Psoas muscle (tissue), 8 donors: ENCODE results near the gene WNT8A. TPM values are rescaled to one million over a fixed set of nuclear protein-coding genes. Genes with fewer than 3 reads are reported as not detected.
A peak's percentile ranks its signal among the peaks of the same experiment; 100 is the strongest.
"Not testable (repeated sequence)": the region's sequence is repeated elsewhere in the genome, so short reads cannot be mapped to it uniquely, and the experiment has no call there.

Source experiments
- ATAC-seq, 4 donors: fragments of 200-7000 bp; cut with Tn5 transposase; one replicate each; pipeline ENCODE4 v1.9.1; 2020; ENCODE audit warnings: moderate library complexity in 3 of 4, mild to moderate bottlenecking in 2 of 4
- DNase-seq, 2 donors: peaks; one replicate each; pipeline ENCODE4 v3.0.0-alpha.2; 2020
- H3K27ac ChIP-seq: fragments of 200-600 bp; one replicate; pipeline ENCODE4 v1.8.0; 2022
- H3K27me3 ChIP-seq, 3 donors: fragments of 200-600 bp in 1 of 3; one replicate each; pipeline versions ENCODE4 v1.6.1 to v1.8.0; 2013 to 2022; ENCODE audit warnings: low read length in 2 of 3, mild to moderate bottlenecking in 2 of 3, moderate library complexity in 1 of 3; ENCODE audit not compliant: insufficient read depth in 3 of 3
- H3K36me3 ChIP-seq, 2 donors: fragments of 200-600 bp in 1 of 2; one replicate each; pipeline versions ENCODE4 v1.6.1 to v1.8.0; 2013 to 2022; ENCODE audit warnings: low read depth in 1 of 2, mild to moderate bottlenecking in 1 of 2, moderate library complexity in 1 of 2; ENCODE audit not compliant: insufficient read depth in 1 of 2
- H3K4me1 ChIP-seq: fragments of 200-600 bp; one replicate; pipeline ENCODE4 v1.8.0; 2022
- H3K4me3 ChIP-seq: fragments of 200-600 bp; one replicate; pipeline ENCODE4 v1.8.0; 2022; ENCODE audit warnings: mild to moderate bottlenecking
- H3K9me3 ChIP-seq: fragments of 200-600 bp; one replicate; pipeline ENCODE4 v1.8.0; 2022
- WGBS, 3 donors: extraction: QIAGEN DNeasy Blood & Tissue Kit; methylation state at CpG; one replicate each; pipeline versions ENCODE4 v1.1.6 to v1.1.7; 2013; 5-methylcytosine and 5-hydroxymethylcytosine counted together
- intact Hi-C, 2 donors: fragments of 100-400 bp; cut with DNase I; formaldehyde crosslinking; loops; one replicate each; pipeline versions ENCODE4 v1.11.0 to v1.14.2; 2022
- polyA plus RNA-seq, 3 donors: library from polyadenylated mRNA; stranded (reverse); fragments of 200-250 nt; gene quantifications; one replicate each; pipeline ENCODE4 v1.2.3, GENCODE V29; 2013
- total RNA-seq, 4 donors: library from RNA; stranded (reverse); fragmentation: NEBNext Ultra II Directional in 2 of 4; extraction: Animal tissue kit (Norgen Biotek cat#: 25700) in 2 of 4; gene quantifications; one replicate each; pipeline versions ENCODE4 v1.2.1 to v1.2.4, GENCODE V29; 2021 to 2023
- TF ChIP-seq, protein P1 (sequence below): fragments of 200-600 bp; IDR thresholded peaks from one replicate; pipeline ENCODE4 v1.8.0; 2022; ENCODE audit warnings: antibody characterized with exemption
- donor health status: healthy with polysubstance abuse.
- donor health status: DM: no; HTN: no; CAD: no; lungs with moderate emphysema.
- donor health status: Bipolar disorder and iron deficiency.
- donor health status: healthy.
- donor health status: DM: yes; HTN: yes; CAD: no.
- donor health status: DM: no; HTN: no; CAD: no.
- donor health status: DM: no; HTN: no; CAD: no.
- donor health status: DM: yes; HTN: yes; CAD: no.

The WNT8A gene
- total and polyA plus RNA-seq, 7 donors, result not detected

- Histone ChIP-seq H3K27ac (no peak overlapping the region), H3K36me3 (no peaks in the 10 kb centered on the region), H3K4me3 (no peak overlapping the region), H3K9me3 (no peaks in the 10 kb centered on the region), H3K4me1 (no peaks in the 10 kb centered on the region), H3K27me3 (no peaks in the 10 kb centered on the region)
- ATAC-seq (no peak), DNase-seq (no peak)
- TF ChIP-seq, protein P1, sequence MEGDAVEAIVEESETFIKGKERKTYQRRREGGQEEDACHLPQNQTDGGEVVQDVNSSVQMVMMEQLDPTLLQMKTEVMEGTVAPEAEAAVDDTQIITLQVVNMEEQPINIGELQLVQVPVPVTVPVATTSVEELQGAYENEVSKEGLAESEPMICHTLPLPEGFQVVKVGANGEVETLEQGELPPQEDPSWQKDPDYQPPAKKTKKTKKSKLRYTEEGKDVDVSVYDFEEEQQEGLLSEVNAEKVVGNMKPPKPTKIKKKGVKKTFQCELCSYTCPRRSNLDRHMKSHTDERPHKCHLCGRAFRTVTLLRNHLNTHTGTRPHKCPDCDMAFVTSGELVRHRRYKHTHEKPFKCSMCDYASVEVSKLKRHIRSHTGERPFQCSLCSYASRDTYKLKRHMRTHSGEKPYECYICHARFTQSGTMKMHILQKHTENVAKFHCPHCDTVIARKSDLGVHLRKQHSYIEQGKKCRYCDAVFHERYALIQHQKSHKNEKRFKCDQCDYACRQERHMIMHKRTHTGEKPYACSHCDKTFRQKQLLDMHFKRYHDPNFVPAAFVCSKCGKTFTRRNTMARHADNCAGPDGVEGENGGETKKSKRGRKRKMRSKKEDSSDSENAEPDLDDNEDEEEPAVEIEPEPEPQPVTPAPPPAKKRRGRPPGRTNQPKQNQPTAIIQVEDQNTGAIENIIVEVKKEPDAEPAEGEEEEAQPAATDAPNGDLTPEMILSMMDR, result no peak
- 78 to 85% (median 80%) methylated on average over 8 of the region's 8 CpGs for WGBS, 3 donors
- intact Hi-C loops, result loop anchor here (2.0 kb wide), 1 partner anchor 31 kb away; no protein-coding TSS in a partner anchor
These were observed 15.9 kb upstream of the WNT8A start for GRCh38 chr5:138067945-138068344.

- DNase-seq (peak; percentile 65 to 77), ATAC-seq (peak in 3 of 4 donors; percentile 67 to 85 (median 72))
- no peaks in the 10 kb centered on the region for H3K4me1 ChIP-seq
- no peak overlapping the region for H3K27ac ChIP-seq
- H3K9me3 ChIP-seq, result no peaks in the 10 kb centered on the region
- H3K36me3 ChIP-seq, result no peaks in the 10 kb centered on the region
- intact Hi-C loops, result loop anchor here (2.0 kb wide), 1 partner anchor 32 kb away; no protein-coding TSS in a partner anchor
- WGBS, 3 donors, result 25 to 30% (median 25%) methylated on average over 6 of the region's 6 CpGs
- no peak overlapping the region for H3K4me3 ChIP-seq
- TF ChIP-seq, protein P1, result peak; percentile 68
- H3K27me3 ChIP-seq, result no peaks in the 10 kb centered on the region
These were observed 14.9 kb upstream of the WNT8A start for GRCh38 chr5:138068742-138069600.

GRCh38 chr5:138070026-138070425 lies 13.8 kb upstream of the WNT8A start:
- DNase-seq, H3K4me3 ChIP-seq, H3K36me3 ChIP-seq, H3K9me3 ChIP-seq, ATAC-seq, H3K27ac ChIP-seq, intact Hi-C loops, H3K4me1 ChIP-seq, H3K27me3 ChIP-seq: not testable (repeated sequence)
- WGBS, 3 donors, result 89 to 92% (median 91%) methylated on average over 23 to 31 of the region's 32 CpGs

DNA sequence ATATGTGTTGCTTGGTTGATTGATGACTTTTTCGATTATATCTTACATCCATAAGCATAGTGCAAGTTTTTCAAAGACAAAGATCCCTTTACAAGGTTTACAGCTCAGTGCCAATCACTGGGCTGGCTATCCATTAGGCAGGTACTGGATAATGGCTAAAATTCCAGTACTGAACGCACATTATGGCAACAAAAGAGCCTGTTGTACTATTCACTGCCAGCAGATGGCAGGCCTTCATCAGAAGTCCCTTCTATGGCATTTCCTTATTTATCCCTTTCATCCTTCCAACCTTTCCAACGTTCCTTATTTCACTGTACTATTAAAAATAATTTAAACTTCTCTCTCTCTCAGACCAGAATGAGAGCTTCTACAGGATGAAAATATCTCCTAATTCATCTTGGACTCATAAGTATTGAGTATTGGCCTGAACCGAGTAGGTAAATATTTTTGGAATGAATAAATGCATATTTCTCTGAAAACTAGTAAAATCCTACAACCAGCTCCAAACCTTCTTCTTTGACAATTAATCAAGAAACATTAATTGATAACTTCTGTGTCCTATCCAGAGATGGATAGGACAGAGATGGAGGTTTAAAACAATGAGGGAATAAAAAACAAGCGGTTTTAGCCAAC lies 6.7 kb upstream of the WNT8A start:
- no peaks in the 10 kb centered on the region for H3K27me3 ChIP-seq
- no peak overlapping the region for H3K27ac ChIP-seq
- intact Hi-C loops, result loop anchor here in 1 of 2 donors (2.0 kb wide), 1 partner anchor 54 kb away; no protein-coding TSS in a partner anchor
- 25 to 30% (median 29%) methylated on average over 5 of the region's 5 CpGs for WGBS, 3 donors
- H3K4me3 ChIP-seq, result no peak overlapping the region
- peak in 3 of 4 donors; percentile 67 to 78 (median 73) for ATAC-seq
- H3K4me1 ChIP-seq, result no peaks in the 10 kb centered on the region
- H3K9me3 ChIP-seq, result no peaks in the 10 kb centered on the region
- TF ChIP-seq, protein P1, result peak; percentile 93
- no peaks in the 10 kb centered on the region for H3K36me3 ChIP-seq
- DNase-seq, result peak in 1 of 2 donors; percentile 47
